MM.1S (cell line): ENCODE results near the gene KMT5C.

Experiments used
- EZH2 ChIP-seq: fragments of 300-600 bp; sonication (generic); optimal IDR thresholded peaks from 2 replicates; pipeline ENCODE3; 2017; ENCODE audit warnings: low read depth, mild to moderate bottlenecking, antibody characterized with exemption, low read length, mixed read lengths
- EZH2phosphoT487 ChIP-seq: fragments of 300-600 bp; sonication (generic); IDR thresholded peaks from 2 replicates; pipeline ENCODE4 v1.6.1; 2018; ENCODE audit warnings: antibody characterized with exemption, low read length
- TF ChIP-seq, protein P1 (sequence below): fragments of 300-600 bp; sonication (generic); IDR thresholded peaks from 2 replicates; pipeline ENCODE4 v1.5.1; 2016; ENCODE audit warnings: antibody characterized with exemption, low read length, mixed read lengths

GRCh38 chr19:55352040-55352439, 12.4 kb downstream of the KMT5C start:
- TF ChIP-seq, protein P1, sequence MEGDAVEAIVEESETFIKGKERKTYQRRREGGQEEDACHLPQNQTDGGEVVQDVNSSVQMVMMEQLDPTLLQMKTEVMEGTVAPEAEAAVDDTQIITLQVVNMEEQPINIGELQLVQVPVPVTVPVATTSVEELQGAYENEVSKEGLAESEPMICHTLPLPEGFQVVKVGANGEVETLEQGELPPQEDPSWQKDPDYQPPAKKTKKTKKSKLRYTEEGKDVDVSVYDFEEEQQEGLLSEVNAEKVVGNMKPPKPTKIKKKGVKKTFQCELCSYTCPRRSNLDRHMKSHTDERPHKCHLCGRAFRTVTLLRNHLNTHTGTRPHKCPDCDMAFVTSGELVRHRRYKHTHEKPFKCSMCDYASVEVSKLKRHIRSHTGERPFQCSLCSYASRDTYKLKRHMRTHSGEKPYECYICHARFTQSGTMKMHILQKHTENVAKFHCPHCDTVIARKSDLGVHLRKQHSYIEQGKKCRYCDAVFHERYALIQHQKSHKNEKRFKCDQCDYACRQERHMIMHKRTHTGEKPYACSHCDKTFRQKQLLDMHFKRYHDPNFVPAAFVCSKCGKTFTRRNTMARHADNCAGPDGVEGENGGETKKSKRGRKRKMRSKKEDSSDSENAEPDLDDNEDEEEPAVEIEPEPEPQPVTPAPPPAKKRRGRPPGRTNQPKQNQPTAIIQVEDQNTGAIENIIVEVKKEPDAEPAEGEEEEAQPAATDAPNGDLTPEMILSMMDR, result no peak
- TF ChIP-seq EZH2phosphoT487, result no peak
- no peak for TF ChIP-seq EZH2
